ENCODE data around the gene SESN1. TPM values are rescaled to one million over a fixed set of nuclear protein-coding genes. Genes with fewer than 3 reads are reported as not detected.
A peak's percentile ranks its signal among the peaks of the same experiment; 100 is the strongest.
"Not testable (repeated sequence)": the region's sequence is repeated elsewhere in the genome, so short reads cannot be mapped to it uniquely, and the experiment has no call there.

The SESN1 gene
- total RNA-seq, 4 donors from 2014 or later, result 79.8 to 112 (median 90.8) TPM

- Histone ChIP-seq H3K27ac (no peak overlapping the region), H3K9me3 (no peaks in the 10 kb centered on the region), H3K4me1 (peaks cover 0 to 48% (median 9%) of the 10 kb centered on the region in 4 donors), H3K36me3 (no peaks in the 10 kb centered on the region), H3K27me3 (no peaks in the 10 kb centered on the region), H3K4me3 (no peak overlapping the region)
- no peak for DNase-seq (ENCODE audit: low spot score in 2 of 2)
- TF ChIP-seq POLR2A (IDR thresholded peaks at IDR 0.05) (no peak), EP300 (IDR thresholded peaks at IDR 0.05) (no peak), CTCF (IDR thresholded peaks at IDR 0.05) (no peak)
- 58 to 68% methylated on average over 5 of the region's 5 CpGs for WGBS, 2 donors
These were observed 23.7 kb upstream of the SESN1 start for GRCh38 chr6:109118337-109118736.

GRCh38 chr6:109117346-109118035 lies 22.8 kb upstream of the SESN1 start:
- TF ChIP-seq EP300 (IDR thresholded peaks at IDR 0.05) (peak in 1 of 2 donors; percentile 15), CTCF (IDR thresholded peaks at IDR 0.05) (no peak)
- Histone ChIP-seq H3K27ac (no peak overlapping the region), H3K36me3 (no peaks in the 10 kb centered on the region), H3K9me3 (no peaks in the 10 kb centered on the region), H3K27me3 (no peaks in the 10 kb centered on the region), H3K4me3 (no peak overlapping the region), H3K4me1 (peaks cover 0 to 48% (median 9%) of the 10 kb centered on the region in 4 donors)
- WGBS, 2 donors, result 80 to 82% methylated on average over 5 of the region's 5 CpGs
- no peak for DNase-seq (ENCODE audit: low spot score in 2 of 2)

- not testable (repeated sequence) for H3K27me3 ChIP-seq; H3K9me3 ChIP-seq; DNase-seq (ENCODE audit: low spot score in 2 of 2); H3K4me3 ChIP-seq; H3K36me3 ChIP-seq; H3K4me1 ChIP-seq; H3K27ac ChIP-seq
- WGBS, 2 donors, result 72 to 73% methylated on average over 3 of the region's 3 CpGs
These were observed 18.0 kb upstream of the SESN1 start for GRCh38 chr6:109112663-109113062.

- 93% methylated on average over 8 of the region's 8 CpGs for WGBS, 2 donors
- not testable (repeated sequence) for DNase-seq (ENCODE audit: low spot score in 2 of 2); H3K4me1 ChIP-seq; H3K27me3 ChIP-seq; H3K4me3 ChIP-seq; H3K9me3 ChIP-seq; H3K36me3 ChIP-seq; H3K27ac ChIP-seq
These were observed 15.0 kb upstream of the SESN1 start for GRCh38 chr6:109109663-109110062.

- peaks cover 0 to 14% (median 0%) of the 10 kb centered on the region in 3 donors for H3K36me3 ChIP-seq
- H3K27me3 ChIP-seq, result no peaks in the 10 kb centered on the region
- no peak for DNase-seq (ENCODE audit: low spot score in 2 of 2)
- H3K27ac ChIP-seq, result no peak overlapping the region
- H3K4me3 ChIP-seq, result no peak overlapping the region
- WGBS, 2 donors, result 85 to 92% methylated on average over 5 of the region's 5 CpGs
- TF ChIP-seq POLR2A (IDR thresholded peaks at IDR 0.05) (no peak), CTCF (IDR thresholded peaks at IDR 0.05) (no peak), EP300 (IDR thresholded peaks at IDR 0.05) (no peak)
- H3K9me3 ChIP-seq, result no peaks in the 10 kb centered on the region
- H3K4me1 ChIP-seq, result no peaks in the 10 kb centered on the region
These were observed 11.0 kb upstream of the SESN1 start for GRCh38 chr6:109105681-109106080.

GRCh38 chr6:109104512-109104911 lies 9.9 kb upstream of the SESN1 start:
- Histone ChIP-seq H3K27ac (no peak overlapping the region), H3K27me3 (no peaks in the 10 kb centered on the region), H3K4me3 (no peak overlapping the region), H3K4me1 (no peaks in the 10 kb centered on the region), H3K9me3 (no peaks in the 10 kb centered on the region), H3K36me3 (peaks cover 0 to 18% (median 0%) of the 10 kb centered on the region in 3 donors)
- 89% methylated on average over 3 of the region's 3 CpGs for WGBS, 2 donors
- DNase-seq (ENCODE audit: low spot score in 2 of 2), result no peak
- no peak for TF ChIP-seq POLR2A (IDR thresholded peaks at IDR 0.05)
- TF ChIP-seq CTCF (IDR thresholded peaks at IDR 0.05), result no peak
- TF ChIP-seq EP300 (IDR thresholded peaks at IDR 0.05), result no peak

Measured in tibial nerve (tissue), 4 donors.